Measurements from ENCODE around the gene NPHP4. TPM values are rescaled to one million over a fixed set of nuclear protein-coding genes. Genes with fewer than 3 reads are reported as not detected.

Gene NPHP4
- total RNA-seq, 2 experiments from 2014 or later, result 18.1 to 19.1 TPM

- H3K36me3 Mint-ChIP-seq (ENCODE audit: low read depth), result peaks cover 22% of the 10 kb centered on the region
- H3K4me3 Mint-ChIP-seq, result no peak overlapping the region
- peaks cover 2% of the 10 kb centered on the region for H3K9me3 Mint-ChIP-seq
- peak overlapping the region; percentile 61 for H3K27ac Mint-ChIP-seq
- ChIA-PET CTCF (no interaction called here), POLR2A (interaction anchor here (1.2 to 1.6 kb wide), 2 partner anchors 17 to 60 kb away, joined by 3 to 4 read pairs; no protein-coding TSS in a partner anchor)
- H3K4me1 Mint-ChIP-seq, result peaks cover 22% of the 10 kb centered on the region
- no peaks in the 10 kb centered on the region for H3K27me3 Mint-ChIP-seq
- no peak for DNase-seq
Observed at GRCh38 chr1:5977494-5978444, 14.5 kb downstream of the NPHP4 start.

- H3K27me3 Mint-ChIP-seq, result no peaks in the 10 kb centered on the region
- DNase-seq, result no peak
- H3K4me3 Mint-ChIP-seq, result no peak overlapping the region
- H3K9me3 Mint-ChIP-seq, result peaks cover 2% of the 10 kb centered on the region
- ChIA-PET CTCF (interaction anchor here (0.9 to 1.3 kb wide), 2 partner anchors 36 to 39 kb away, joined by 3 to 4 read pairs; no protein-coding TSS in a partner anchor), POLR2A (interaction anchor here (1.2 kb wide), 1 partner anchor 17 kb away, joined by 4 read pairs; no protein-coding TSS in a partner anchor)
- peak overlapping the region; percentile 14 for H3K27ac Mint-ChIP-seq
- H3K36me3 Mint-ChIP-seq (ENCODE audit: low read depth), result peaks cover 21% of the 10 kb centered on the region
- H3K4me1 Mint-ChIP-seq, result peaks cover 17% of the 10 kb centered on the region
Observed at GRCh38 chr1:5976726-5977493, 15.3 kb downstream of the NPHP4 start.

GRCh38 chr1:5976231-5976630 is 16.0 kb downstream of the NPHP4 start:
- H3K36me3 Mint-ChIP-seq (ENCODE audit: low read depth), result peaks cover 21% of the 10 kb centered on the region
- H3K4me3 Mint-ChIP-seq, result no peak overlapping the region
- peaks cover 14% of the 10 kb centered on the region for H3K4me1 Mint-ChIP-seq
- no peak for DNase-seq
- ChIA-PET POLR2A (interaction anchor here (1.2 kb wide), 1 partner anchor 18 kb away, joined by 4 read pairs; no protein-coding TSS in a partner anchor), CTCF (interaction anchor here (0.9 to 1.3 kb wide), 2 partner anchors 35 to 39 kb away, joined by 3 to 4 read pairs; no protein-coding TSS in a partner anchor)
- peaks cover 2% of the 10 kb centered on the region for H3K9me3 Mint-ChIP-seq
- no peaks in the 10 kb centered on the region for H3K27me3 Mint-ChIP-seq
- no peak overlapping the region for H3K27ac Mint-ChIP-seq

- Mint-ChIP-seq H3K36me3 (ENCODE audit: low read depth) (peaks cover 21% of the 10 kb centered on the region), H3K4me1 (peaks cover 7% of the 10 kb centered on the region), H3K9me3 (peaks cover 2% of the 10 kb centered on the region), H3K4me3 (no peak overlapping the region), H3K27ac (peak overlapping the region; percentile 59), H3K27me3 (no peaks in the 10 kb centered on the region)
- ChIA-PET CTCF (interaction anchor here (0.6 to 1.7 kb wide), 9 partner anchors 19 to 464 kb away, joined by 3 to 11 read pairs (median 3); no protein-coding TSS in a partner anchor), POLR2A (interaction anchor here (1.0 kb wide), 1 partner anchor 60 kb away, joined by 3 read pairs; no protein-coding TSS in a partner anchor)
- DNase-seq, result peak; percentile 62
Observed at GRCh38 chr1:5975133-5975880, 16.9 kb downstream of the NPHP4 start.

- peaks cover 2% of the 10 kb centered on the region for H3K9me3 Mint-ChIP-seq
- H3K4me1 Mint-ChIP-seq, result peaks cover 5% of the 10 kb centered on the region
- peaks cover 21% of the 10 kb centered on the region for H3K36me3 Mint-ChIP-seq (ENCODE audit: low read depth)
- no peaks in the 10 kb centered on the region for H3K27me3 Mint-ChIP-seq
- H3K4me3 Mint-ChIP-seq, result no peak overlapping the region
- POLR2A ChIA-PET, result interaction anchor here (1.0 kb wide), 1 partner anchor 59 kb away, joined by 3 read pairs; no protein-coding TSS in a partner anchor
- no peak for DNase-seq
- H3K27ac Mint-ChIP-seq, result no peak overlapping the region
- CTCF ChIA-PET, result interaction anchor here (0.6 to 1.7 kb wide), 8 partner anchors 20 to 464 kb away, joined by 3 to 11 read pairs (median 3); no protein-coding TSS in a partner anchor
Observed at GRCh38 chr1:5974631-5975030, 17.6 kb downstream of the NPHP4 start.

GRCh38 chr1:5973771-5974170 is 18.5 kb downstream of the NPHP4 start:
- no peak overlapping the region for H3K27ac Mint-ChIP-seq
- no peaks in the 10 kb centered on the region for H3K27me3 Mint-ChIP-seq
- ChIA-PET CTCF (no interaction called here), POLR2A (no interaction called here)
- H3K4me3 Mint-ChIP-seq, result no peak overlapping the region
- peaks cover 2% of the 10 kb centered on the region for H3K9me3 Mint-ChIP-seq
- H3K4me1 Mint-ChIP-seq, result peaks cover 5% of the 10 kb centered on the region
- H3K36me3 Mint-ChIP-seq (ENCODE audit: low read depth), result peaks cover 21% of the 10 kb centered on the region
- no peak for DNase-seq

GRCh38 chr1:5972198-5972520 is 20.1 kb downstream of the NPHP4 start:
- ChIA-PET POLR2A (no interaction called here), CTCF (no interaction called here)
- DNase-seq, result no peak
- no peak overlapping the region for H3K27ac Mint-ChIP-seq
- no peaks in the 10 kb centered on the region for H3K27me3 Mint-ChIP-seq
- H3K36me3 Mint-ChIP-seq (ENCODE audit: low read depth), result peaks cover 12% of the 10 kb centered on the region
- H3K4me3 Mint-ChIP-seq, result no peak overlapping the region
- no peaks in the 10 kb centered on the region for H3K9me3 Mint-ChIP-seq
- H3K4me1 Mint-ChIP-seq, result peaks cover 2% of the 10 kb centered on the region

- ChIA-PET CTCF (no interaction called here), POLR2A (interaction anchor here (1.2 kb wide), 1 partner anchor 9 kb away, joined by 3 read pairs; no protein-coding TSS in a partner anchor)
- H3K27me3 Mint-ChIP-seq, result no peaks in the 10 kb centered on the region
- H3K4me3 Mint-ChIP-seq, result no peak overlapping the region
- peaks cover 6% of the 10 kb centered on the region for H3K36me3 Mint-ChIP-seq (ENCODE audit: low read depth)
- no peak overlapping the region for H3K27ac Mint-ChIP-seq
- peaks cover 2% of the 10 kb centered on the region for H3K4me1 Mint-ChIP-seq
- no peak for DNase-seq
- no peaks in the 10 kb centered on the region for H3K9me3 Mint-ChIP-seq
Observed at GRCh38 chr1:5971471-5972197, 20.6 kb downstream of the NPHP4 start.

- no peaks in the 10 kb centered on the region for H3K9me3 Mint-ChIP-seq
- H3K4me1 Mint-ChIP-seq, result peaks cover 4% of the 10 kb centered on the region
- CTCF ChIA-PET, result no interaction called here
- H3K4me3 Mint-ChIP-seq, result no peak overlapping the region
- POLR2A ChIA-PET, result interaction anchor here (1.2 kb wide), 1 partner anchor 10 kb away, joined by 3 read pairs; no protein-coding TSS in a partner anchor
- no peaks in the 10 kb centered on the region for H3K27me3 Mint-ChIP-seq
- H3K27ac Mint-ChIP-seq, result no peak overlapping the region
- DNase-seq, result no peak
- peaks cover 5% of the 10 kb centered on the region for H3K36me3 Mint-ChIP-seq (ENCODE audit: low read depth)
Observed at GRCh38 chr1:5970610-5971273, 21.5 kb downstream of the NPHP4 start.

GRCh38 chr1:5969168-5969567 is 23.1 kb downstream of the NPHP4 start:
- no peaks in the 10 kb centered on the region for H3K36me3 Mint-ChIP-seq (ENCODE audit: low read depth)
- ChIA-PET CTCF (no interaction called here), POLR2A (no interaction called here)
- H3K4me1 Mint-ChIP-seq, result peaks cover 2% of the 10 kb centered on the region
- no peak for DNase-seq
- H3K4me3 Mint-ChIP-seq, result no peak overlapping the region
- no peaks in the 10 kb centered on the region for H3K9me3 Mint-ChIP-seq
- H3K27ac Mint-ChIP-seq, result no peak overlapping the region
- H3K27me3 Mint-ChIP-seq, result no peaks in the 10 kb centered on the region

GRCh38 chr1:5968161-5968736 is 24.0 kb downstream of the NPHP4 start:
- Mint-ChIP-seq H3K27ac (no peak overlapping the region), H3K9me3 (no peaks in the 10 kb centered on the region), H3K4me1 (peaks cover 2% of the 10 kb centered on the region), H3K27me3 (no peaks in the 10 kb centered on the region), H3K4me3 (no peak overlapping the region), H3K36me3 (ENCODE audit: low read depth) (no peaks in the 10 kb centered on the region)
- ChIA-PET POLR2A (no interaction called here), CTCF (no interaction called here)
- DNase-seq, result no peak

Data from activated CD4-positive, alpha-beta memory T cell treated with anti-CD3 and anti-CD28 coated beads, Interleukin-2, amount 10 ng/mL, durations not matched to agents 7 days and 5 days (primary cell).